Effector memory CD8-positive, alpha-beta T cell (primary cell): Measurements from ENCODE around the gene NUDT2.

ENCODE experiments used
- ATAC-seq: fragments of 150-1000 bp; cut with Tn5 transposase; replicated peaks from 2 replicates; pipeline ENCODE4 v1.10.0; 2021; ENCODE audit warnings: mild to moderate bottlenecking, moderate library complexity
- DNase-seq, 3 experiments: peaks; one replicate each; pipeline ENCODE4 v3.0.0; 2021
- H3K27ac Mint-ChIP-seq, 2 donors: one replicate each; pipeline ENCODE4 v1.8.0; 2022; ENCODE audit warnings: mild to moderate bottlenecking in 2 of 2, mixed read lengths in 2 of 2, moderate library complexity in 2 of 2
- H3K27me3 Mint-ChIP-seq, 2 donors: one replicate each; pipeline ENCODE4 v1.8.0; 2022; ENCODE audit warnings: mixed read lengths in 2 of 2
- H3K36me3 Mint-ChIP-seq: one replicate; pipeline ENCODE4 v1.8.0; 2022; ENCODE audit warnings: mild to moderate bottlenecking, moderate library complexity, mixed read lengths; ENCODE audit not compliant: insufficient read depth
- H3K4me1 Mint-ChIP-seq, 2 donors: one replicate each; pipeline ENCODE4 v1.8.0; 2022; ENCODE audit warnings: low read depth in 2 of 2, mixed read lengths in 2 of 2
- H3K4me3 Mint-ChIP-seq, 2 donors: one replicate each; pipeline ENCODE4 v1.8.0; 2022; ENCODE audit warnings: mild to moderate bottlenecking in 2 of 2, mixed read lengths in 2 of 2, moderate library complexity in 2 of 2
- H3K9me3 Mint-ChIP-seq, 2 donors: one replicate each; pipeline ENCODE4 v1.8.0; 2022; ENCODE audit warnings: mixed read lengths in 2 of 2

Gene NUDT2

DNA sequence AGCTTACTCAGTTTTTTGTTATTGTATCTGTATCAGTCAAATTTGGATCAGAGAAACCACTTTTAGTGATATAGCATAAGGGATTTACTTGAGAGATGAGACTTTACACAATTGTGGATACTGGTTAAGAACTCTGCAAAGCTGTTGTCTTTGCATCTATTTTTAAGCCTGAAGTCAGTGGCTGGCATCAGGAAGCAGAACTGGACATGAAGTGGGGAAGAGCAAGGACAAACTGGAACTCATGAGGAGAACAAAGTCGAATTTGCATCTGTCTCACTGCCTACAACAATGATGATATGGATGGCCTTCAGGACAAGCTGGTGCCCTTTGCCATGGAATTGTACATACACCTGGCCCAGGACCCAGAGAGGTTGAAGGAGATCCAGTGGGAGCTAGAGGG is 63.1 kb downstream of the NUDT2 start:
- H3K27me3 Mint-ChIP-seq = peaks cover 0 to 10% of the 10 kb centered on the region in 2 donors
- DNase-seq (no peak), ATAC-seq (no peak)
- no peaks in the 10 kb centered on the region for H3K4me1 Mint-ChIP-seq
- no peak overlapping the region for H3K4me3 Mint-ChIP-seq
- no peak overlapping the region for H3K27ac Mint-ChIP-seq
- H3K9me3 Mint-ChIP-seq = no peaks in the 10 kb centered on the region
- H3K36me3 Mint-ChIP-seq = no peaks in the 10 kb centered on the region
